Activated CD8-positive, alpha-beta memory T cell treated with anti-CD3 and anti-CD28 coated beads, Interleukin-2, amount 50 U/mL, for 1 hour (primary cell): ENCODE data around the gene KRT17.
"Not testable (repeated sequence)": the region's sequence is repeated elsewhere in the genome, so short reads cannot be mapped to it uniquely, and the experiment has no call there.

Experiments used
- DNase-seq: peaks from one replicate; pipeline ENCODE4 v3.0.0-alpha.2; 2020; ENCODE audit errors: extremely low read depth

The KRT17 gene

GRCh38 chr17:41634639-41635038 lies 10.3 kb upstream of the KRT17 start:
- no peak for DNase-seq

GRCh38 chr17:41633556-41634199 lies 9.3 kb upstream of the KRT17 start:
- no peak for DNase-seq

DNA sequence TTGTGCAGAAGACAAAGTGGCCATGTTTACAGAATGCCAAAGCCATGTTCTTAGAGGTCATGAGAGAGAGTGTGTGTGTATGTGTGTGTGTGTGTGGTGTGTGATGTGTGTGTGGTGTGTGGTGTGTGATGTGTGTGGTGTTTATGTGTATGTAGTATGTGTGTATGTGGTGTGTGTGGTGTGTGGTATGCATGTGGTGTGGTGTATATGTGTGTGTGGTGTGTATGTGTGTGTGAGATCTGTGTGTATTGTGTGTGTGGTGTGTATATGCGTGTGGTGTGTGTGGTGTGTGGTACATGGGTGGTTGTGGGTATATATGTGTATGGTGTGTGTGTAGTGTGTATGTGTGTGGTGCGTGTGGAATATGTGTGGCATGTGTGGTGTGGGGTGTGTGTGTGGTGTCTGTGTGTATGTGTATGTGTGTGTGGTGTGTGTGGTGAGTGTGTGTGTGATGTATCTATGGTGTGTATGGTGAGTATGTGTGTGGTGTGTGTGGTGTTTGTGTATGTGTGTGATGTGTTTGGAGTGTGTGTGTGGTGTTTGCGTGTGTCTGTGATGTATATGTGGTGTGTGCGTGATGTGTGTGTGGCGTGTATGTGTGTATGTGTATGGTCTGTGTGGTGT lies 8.2 kb upstream of the KRT17 start:
- no peak for DNase-seq

- no peak for DNase-seq
These were observed 7.5 kb upstream of the KRT17 start for GRCh38 chr17:41631898-41632285.

GRCh38 chr17:41631025-41631897 lies 6.9 kb upstream of the KRT17 start:
- no peak for DNase-seq

GRCh38 chr17:41629826-41630670 lies 5.7 kb upstream of the KRT17 start:
- DNase-seq = no peak

- no peak for DNase-seq
These were observed 4.9 kb upstream of the KRT17 start for GRCh38 chr17:41629316-41629715.

GRCh38 chr17:41628621-41629255 lies 4.4 kb upstream of the KRT17 start:
- DNase-seq = not testable (repeated sequence)

DNA sequence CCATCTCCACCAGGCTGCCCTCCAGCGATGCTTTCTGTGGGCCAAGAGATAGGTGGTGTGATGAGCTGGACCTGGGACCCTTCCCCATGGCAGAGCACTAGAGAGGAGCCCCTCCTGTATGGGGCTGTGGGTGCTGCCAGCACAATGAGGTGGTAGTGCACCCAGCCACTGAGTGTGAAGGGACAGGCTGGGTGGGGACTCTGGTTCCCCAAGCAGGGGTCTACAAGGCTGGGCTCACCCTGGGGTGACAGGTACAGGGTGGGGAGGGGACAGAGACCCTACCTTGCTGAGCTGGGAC lies 3.6 kb upstream of the KRT17 start:
- DNase-seq = not testable (repeated sequence)

- DNase-seq = no peak
These were observed 3.1 kb upstream of the KRT17 start for GRCh38 chr17:41627316-41628072.

DNA sequence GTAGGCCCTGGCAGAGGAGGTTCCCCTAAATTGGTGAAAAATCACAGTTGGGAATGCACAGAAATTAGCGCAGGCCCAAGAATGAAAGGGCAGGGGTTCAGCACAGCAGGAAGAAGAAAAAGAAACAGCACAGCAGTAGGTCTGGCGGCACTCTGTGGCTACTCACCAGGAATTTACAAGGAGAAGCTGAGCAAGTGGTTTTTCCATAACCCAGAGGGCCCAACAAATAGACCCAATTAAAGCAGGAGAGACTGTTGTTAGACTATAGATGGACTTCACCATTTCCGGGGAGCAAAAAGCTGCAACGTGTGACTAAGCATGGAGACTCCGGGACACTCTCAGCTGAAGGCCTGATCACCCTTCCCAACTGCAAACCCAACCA lies 2.5 kb upstream of the KRT17 start:
- not testable (repeated sequence) for DNase-seq

GRCh38 chr17:41626028-41626913 lies 1.9 kb upstream of the KRT17 start:
- not testable (repeated sequence) for DNase-seq

DNA sequence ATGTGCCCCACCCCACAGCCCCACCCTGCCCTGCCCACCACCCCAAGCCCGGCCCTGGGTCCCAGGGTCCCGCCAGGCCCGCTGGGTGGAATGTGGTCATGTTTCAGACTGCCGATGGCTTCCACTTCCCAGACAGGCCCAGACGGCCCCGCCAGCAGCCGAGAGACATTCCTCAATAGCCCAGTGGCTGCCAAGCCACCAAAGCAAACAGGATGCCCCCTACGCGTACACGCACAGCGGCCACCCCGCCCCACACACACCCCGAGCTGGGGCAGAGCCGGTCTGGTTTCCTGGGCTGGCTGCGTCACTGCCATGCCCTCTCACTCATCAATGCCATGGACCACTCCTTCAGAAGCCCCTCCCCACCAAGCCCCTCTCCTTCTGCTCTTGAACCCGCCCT lies 1.2 kb upstream of the KRT17 start:
- DNase-seq = no peak

DNA sequence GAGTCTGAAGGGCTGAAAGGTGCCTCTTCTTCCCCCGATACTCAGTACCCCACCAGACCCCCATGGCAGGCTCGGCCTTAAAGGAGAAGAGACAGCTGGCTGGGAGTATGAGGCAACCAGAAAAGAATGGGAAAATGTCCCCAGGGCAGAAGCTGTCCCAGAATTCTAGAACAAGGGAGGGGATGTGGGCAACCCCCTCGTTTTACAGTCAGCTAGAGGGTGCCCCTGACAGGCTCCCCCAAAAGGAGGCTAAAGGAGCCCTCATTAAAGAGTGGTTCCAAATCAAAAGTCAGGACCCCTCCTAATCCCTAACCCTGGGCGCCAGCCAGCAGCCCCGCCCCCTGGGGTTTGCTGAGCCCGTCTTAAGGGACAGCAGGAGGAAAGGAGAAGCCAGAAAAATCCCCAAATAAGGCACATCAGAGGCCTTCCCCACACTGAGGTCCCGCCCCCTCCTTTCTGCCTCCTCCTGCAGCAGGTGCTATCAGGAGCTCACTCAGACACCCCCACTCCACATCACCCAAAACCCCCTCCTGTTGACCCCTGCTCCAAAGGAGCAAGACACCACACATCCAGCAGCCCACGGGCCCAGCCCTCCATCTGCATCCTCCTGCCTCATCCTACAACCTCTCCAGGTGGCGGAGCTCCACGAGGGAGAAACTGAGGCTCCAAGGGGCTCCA lies 1.1 kb downstream of the KRT17 start:
- DNase-seq = not testable (repeated sequence)

GRCh38 chr17:41622340-41623183 lies 1.8 kb downstream of the KRT17 start:
- not testable (repeated sequence) for DNase-seq

- DNase-seq = no peak
These were observed 2.5 kb downstream of the KRT17 start for GRCh38 chr17:41621916-41622315.

- not testable (repeated sequence) for DNase-seq
These were observed 2.9 kb downstream of the KRT17 start for GRCh38 chr17:41621435-41621817.
